HG02678 (cell line): ENCODE data around the gene RPL4.
A peak's percentile ranks its signal among the peaks of the same experiment; 100 is the strongest.
"Not testable (repeated sequence)": the region's sequence is repeated elsewhere in the genome, so short reads cannot be mapped to it uniquely, and the experiment has no call there.

Experiments
- ATAC-seq: cut with Tn5 transposase; IDR thresholded peaks from one replicate; pipeline ENCODE4 v1.9.1; 2021; ENCODE audit warnings: mild to moderate bottlenecking, moderate library complexity; ENCODE audit not compliant: unreplicated experiment

RPL4 gene

GRCh38 chr15:66504563-66505429 is at the start of gene RPL4, which contains the start of gene ZWILCH:
TSS of gene RPL4 (minus strand) at chr15:66504855. CDS start at chr15:66504790, 65 bp downstream.
TSS of gene ZWILCH (plus strand) at chr15:66505326. CDS start at chr15:66505339, 13 bp downstream.
- peak; percentile 84 for ATAC-seq

GRCh38 chr15:66545255-66545654 is 40.6 kb upstream of the RPL4 start:
- no peak for ATAC-seq

- no peak for ATAC-seq
Observed at GRCh38 chr15:66542896-66543295, 38.2 kb upstream of the RPL4 start.

- ATAC-seq = no peak
Observed at GRCh38 chr15:66535056-66535455, 30.4 kb upstream of the RPL4 start.

GRCh38 chr15:66524838-66525237 is 20.2 kb upstream of the RPL4 start:
- ATAC-seq = no peak

- no peak for ATAC-seq
Observed at GRCh38 chr15:66523926-66524325, 19.3 kb upstream of the RPL4 start.

GRCh38 chr15:66515901-66516322 is 11.3 kb upstream of the RPL4 start:
- no peak for ATAC-seq

- ATAC-seq = no peak
Observed at GRCh38 chr15:66514586-66514985, 9.9 kb upstream of the RPL4 start.

GRCh38 chr15:66508293-66508883 is 3.7 kb upstream of the RPL4 start:
- no peak for ATAC-seq

GRCh38 chr15:66505818-66506217 is 1.2 kb upstream of the RPL4 start:
- ATAC-seq = no peak

- no peak for ATAC-seq
Observed at GRCh38 chr15:66505430-66505811, 766 bp upstream of the RPL4 start.

- no peak for ATAC-seq
Observed at GRCh38 chr15:66503780-66504562, 684 bp downstream of the RPL4 start.

GRCh38 chr15:66503041-66503648 is 1.5 kb downstream of the RPL4 start:
- not testable (repeated sequence) for ATAC-seq

- ATAC-seq = no peak
Observed at GRCh38 chr15:66502491-66502890, 2.2 kb downstream of the RPL4 start.

GRCh38 chr15:66500346-66500745 is 4.3 kb downstream of the RPL4 start:
- not testable (repeated sequence) for ATAC-seq

GRCh38 chr15:66498501-66499386 is 5.9 kb downstream of the RPL4 start:
- ATAC-seq = no peak

- peak; percentile 90 for ATAC-seq
Observed at GRCh38 chr15:66497502-66498455, 6.9 kb downstream of the RPL4 start, which contains the start of gene SNAPC5. TSS of gene SNAPC5 (minus strand) at chr15:66497762. CDS start at chr15:66497731, 31 bp downstream.

GRCh38 chr15:66496951-66497501 is 7.6 kb downstream of the RPL4 start:
- no peak for ATAC-seq
